NCI-H2107 (cell line): ENCODE measurements around the gene EXOSC1.
"Not testable (repeated sequence)": the region's sequence is repeated elsewhere in the genome, so short reads cannot be mapped to it uniquely, and the experiment has no call there.

Source experiments
- DNase-seq: peaks from one replicate; lab custom pipeline; 2025; lab: John Stamatoyannopoulos, UW

EXOSC1 gene

GRCh38 chr10:97459111-97459510 is 13.3 kb upstream of the EXOSC1 start:
- DNase-seq = no peak

GRCh38 chr10:97456686-97457065 is 10.9 kb upstream of the EXOSC1 start:
- no peak for DNase-seq

GRCh38 chr10:97456034-97456685 is 10.4 kb upstream of the EXOSC1 start:
- DNase-seq = no peak

- DNase-seq = no peak
Observed at GRCh38 chr10:97454330-97455036, 8.7 kb upstream of the EXOSC1 start.

- DNase-seq = no peak
Observed at GRCh38 chr10:97452352-97452751, 6.5 kb upstream of the EXOSC1 start.

- no peak for DNase-seq
Observed at GRCh38 chr10:97451605-97452004, 5.8 kb upstream of the EXOSC1 start.

- no peak for DNase-seq
Observed at GRCh38 chr10:97450828-97451227, 5.0 kb upstream of the EXOSC1 start.

GRCh38 chr10:97445357-97445721 is 467 bp downstream of the EXOSC1 start:
- no peak for DNase-seq

GRCh38 chr10:97444212-97444611 is 1.6 kb downstream of the EXOSC1 start:
- no peak for DNase-seq

- DNase-seq = no peak
Observed at GRCh38 chr10:97442277-97442676, 3.5 kb downstream of the EXOSC1 start.

GRCh38 chr10:97435211-97435610 is 10.6 kb downstream of the EXOSC1 start:
- DNase-seq = no peak

- no peak for DNase-seq
Observed at GRCh38 chr10:97434557-97434956, 11.2 kb downstream of the EXOSC1 start.

- DNase-seq = no peak
Observed at GRCh38 chr10:97434055-97434454, 11.8 kb downstream of the EXOSC1 start.

- DNase-seq = no peak
Observed at GRCh38 chr10:97428572-97428981, 17.2 kb downstream of the EXOSC1 start.

GRCh38 chr10:97427571-97428179 is 18.1 kb downstream of the EXOSC1 start:
- DNase-seq = no peak

GRCh38 chr10:97426776-97427570 is 18.8 kb downstream of the EXOSC1 start:
- DNase-seq = no peak

GRCh38 chr10:97425964-97426775 is 19.6 kb downstream of the EXOSC1 start, which contains the start of gene PGAM1:
Gene PGAM1 (plus strand): TSS chr10:97426191. CDS start chr10:97426308, 117 bp downstream.
- DNase-seq = peak; percentile 83

- DNase-seq = not testable (repeated sequence)
Observed at GRCh38 chr10:97423757-97424098, 22.1 kb downstream of the EXOSC1 start.

- no peak for DNase-seq
Observed at GRCh38 chr10:97416565-97416964, 29.2 kb downstream of the EXOSC1 start.

GRCh38 chr10:97412891-97413304 is 32.9 kb downstream of the EXOSC1 start:
- DNase-seq = no peak

GRCh38 chr10:97411406-97411805 is 34.4 kb downstream of the EXOSC1 start:
- no peak for DNase-seq
